Smooth muscle cell (in vitro differentiated cells): ENCODE data around the gene LAMTOR4. TPM values are rescaled to one million over a fixed set of nuclear protein-coding genes. Genes with fewer than 3 reads are reported as not detected.

Source experiments
- DNase-seq: peaks from one replicate; lab custom pipeline; 2025; ENCODE audit not compliant: unreplicated experiment; lab: John Stamatoyannopoulos, UW
- H2AFZ ChIP-seq: fragments of 200-600 bp; sonication (generic); 2 replicates; pipeline ENCODE4 v1.6.0; 2016; ENCODE audit warnings: antibody characterized with exemption, low read depth, mild to moderate bottlenecking
- H3F3A ChIP-seq: fragments of 200-600 bp; sonication (generic); 2 replicates; pipeline ENCODE4 v1.6.0; 2017; ENCODE audit warnings: antibody characterized with exemption, low read depth
- H3K27ac ChIP-seq: fragments of 200-600 bp; sonication (generic); 2 replicates; pipeline ENCODE4 v1.5.1; 2016; ENCODE audit warnings: low read depth, mild to moderate bottlenecking
- H3K27me3 ChIP-seq: fragments of 200-600 bp; sonication (generic); 2 replicates; pipeline ENCODE4 v1.6.1; 2016; ENCODE audit warnings: low read depth, mild to moderate bottlenecking
- H3K36me3 ChIP-seq: fragments of 200-600 bp; sonication (generic); 2 replicates; pipeline ENCODE4 v1.5.1; 2016; ENCODE audit warnings: low read depth
- H3K4me1 ChIP-seq: fragments of 200-600 bp; sonication (generic); 2 replicates; pipeline ENCODE4 v1.5.1; 2016; ENCODE audit warnings: low read depth
- H3K4me2 ChIP-seq: fragments of 200-600 bp; sonication (generic); 2 replicates; pipeline ENCODE4 v1.6.0; 2016; ENCODE audit warnings: mild to moderate bottlenecking
- H3K4me3 ChIP-seq: fragments of 200-600 bp; sonication (generic); 2 replicates; pipeline ENCODE4 v1.5.1; 2016; ENCODE audit warnings: mild to moderate bottlenecking
- H3K79me2 ChIP-seq: fragments of 200-600 bp; sonication (generic); 2 replicates; pipeline ENCODE4 v1.6.0; 2016; ENCODE audit warnings: low read depth, mild to moderate bottlenecking
- H3K9ac ChIP-seq: fragments of 200-600 bp; sonication (generic); 2 replicates; pipeline ENCODE4 v1.6.0; 2016; ENCODE audit warnings: low read depth
- H3K9me3 ChIP-seq: fragments of 200-600 bp; sonication (generic); replicated peaks from 2 replicates; pipeline ENCODE4 v1.5.1; 2016; ENCODE audit warnings: low read depth
- H4K20me1 ChIP-seq: fragments of 200-600 bp; sonication (generic); 2 replicates; pipeline ENCODE4 v1.6.0; 2016; ENCODE audit warnings: low read depth
- CTCF ChIP-seq: fragments of 200-600 bp; sonication (generic); IDR thresholded peaks from 2 replicates; pipeline ENCODE4 v1.5.1; 2017; ENCODE audit warnings: borderline replicate concordance, mild to moderate bottlenecking, antibody characterized with exemption; ENCODE audit not compliant: insufficient read depth, poor library complexity, severe bottlenecking
- WGBS: methylation state at CpG from one replicate; pipeline ENCODE4 v1.1.7; 2016; ENCODE audit warnings: low lambda C conversion rate; 5-methylcytosine and 5-hydroxymethylcytosine counted together
- polyA plus RNA-seq: library from polyadenylated mRNA; unstranded; fragments of >200 nt; fragmentation: Nextera tagmentation; extraction: Ambion mirVana; gene quantifications from 2 replicates; pipeline ENCODE4 v1.2.1, GENCODE V29; 2016
- total RNA-seq: library from RNA; depleted of rRNA; stranded (reverse); fragments of >200 nt; gene quantifications from 2 replicates; pipeline ENCODE4 v1.2.3, GENCODE V29; 2014

The LAMTOR4 gene
- total and polyA plus RNA-seq, 2 experiments from 2014 or later: 108 to 203 TPM

- DNase-seq: no peak
- H3K9me3 ChIP-seq: no peaks in the 10 kb centered on the region
- H3K79me2 ChIP-seq: no peaks in the 10 kb centered on the region
- H3K36me3 ChIP-seq: no peaks in the 10 kb centered on the region
- H3K4me2 ChIP-seq: no peak overlapping the region
- H3K4me3 ChIP-seq: no peak overlapping the region
- 42% methylated on average over 6 of the region's 6 CpGs for WGBS
- H4K20me1 ChIP-seq: no peaks in the 10 kb centered on the region
- H3K4me1 ChIP-seq: peaks cover 8% of the 10 kb centered on the region
- no peaks in the 10 kb centered on the region for H3K27me3 ChIP-seq
- H3K27ac ChIP-seq: no peak overlapping the region
- H3K9ac ChIP-seq: no peak overlapping the region
- no peak overlapping the region for H2AFZ ChIP-seq
- no peak for TF ChIP-seq CTCF
- H3F3A ChIP-seq: peaks cover 3% of the 10 kb centered on the region
Observed at GRCh38 chr7:100163006-100163531, 14.4 kb downstream of the LAMTOR4 start.

GRCh38 chr7:100163871-100164270 lies 15.2 kb downstream of the LAMTOR4 start:
- Histone ChIP-seq H3K36me3 (no peaks in the 10 kb centered on the region), H3K9ac (no peak overlapping the region), H4K20me1 (no peaks in the 10 kb centered on the region), H3F3A (peaks cover 3% of the 10 kb centered on the region), H3K4me2 (no peak overlapping the region), H3K79me2 (no peaks in the 10 kb centered on the region), H3K4me3 (no peak overlapping the region), H2AFZ (no peak overlapping the region), H3K4me1 (peaks cover 8% of the 10 kb centered on the region), H3K27me3 (no peaks in the 10 kb centered on the region), H3K27ac (no peak overlapping the region), H3K9me3 (no peaks in the 10 kb centered on the region)
- DNase-seq: no peak
- 94% methylated on average over 5 of the region's 5 CpGs for WGBS
- no peak for TF ChIP-seq CTCF

DNA sequence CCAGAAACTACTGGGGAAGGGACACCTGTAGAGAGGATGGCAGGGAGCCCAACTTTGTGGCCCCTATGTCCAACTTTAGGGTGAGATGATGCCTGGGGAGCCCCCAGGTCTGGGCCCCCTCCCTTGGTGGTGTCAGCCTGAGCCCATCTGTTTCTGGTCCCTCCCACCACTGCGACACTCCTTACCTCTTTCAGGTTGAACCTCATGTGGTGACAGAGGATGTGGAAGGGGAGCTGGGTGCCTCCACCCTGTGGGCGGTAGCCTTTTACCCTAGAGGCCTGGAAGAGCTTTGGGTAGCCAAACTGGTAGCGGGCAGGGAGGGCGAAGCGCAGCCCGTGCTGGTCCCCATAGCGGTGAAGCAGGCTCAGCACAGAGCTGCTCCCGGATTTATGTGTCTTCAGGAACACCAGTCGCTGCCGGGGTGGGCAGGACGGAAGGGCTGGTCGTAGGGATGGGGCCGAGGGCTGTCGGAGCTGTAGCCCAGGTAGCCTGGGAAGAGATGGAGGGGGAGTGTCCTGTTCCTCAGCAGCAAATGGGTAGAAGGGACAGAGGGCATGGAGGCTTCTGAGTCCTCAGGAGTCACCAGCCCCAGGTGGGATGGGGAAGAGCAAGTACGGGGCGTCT lies 17.7 kb downstream of the LAMTOR4 start:
- WGBS: 88% methylated on average over 16 of the region's 16 CpGs
- no peak overlapping the region for H3K4me2 ChIP-seq
- no peak overlapping the region for H3K4me3 ChIP-seq
- DNase-seq: no peak
- peaks cover 8% of the 10 kb centered on the region for H3K4me1 ChIP-seq
- H3K9ac ChIP-seq: no peak overlapping the region
- H3F3A ChIP-seq: no peaks in the 10 kb centered on the region
- TF ChIP-seq CTCF: no peak
- no peak overlapping the region for H3K27ac ChIP-seq
- peaks cover 12% of the 10 kb centered on the region for H3K27me3 ChIP-seq
- no peak overlapping the region for H2AFZ ChIP-seq
- no peaks in the 10 kb centered on the region for H3K79me2 ChIP-seq
- H3K36me3 ChIP-seq: no peaks in the 10 kb centered on the region
- no peaks in the 10 kb centered on the region for H3K9me3 ChIP-seq
- no peaks in the 10 kb centered on the region for H4K20me1 ChIP-seq
